Ovary (tissue), 3 donors: ENCODE data around the gene NME9.

ENCODE experiments used
- CTCF ChIP-seq, 3 donors: fragments of 450-650 bp in 2 of 3; fragments of 200-600 bp in 1 of 3; IDR thresholded peaks; one replicate each; pipeline versions ENCODE4 v1.5.1 to v1.8.0; 2016 to 2022; ENCODE audit warnings: antibody characterized with exemption in 3 of 3, mild to moderate bottlenecking in 1 of 3
- POLR2A ChIP-seq: fragments of 450-650 bp; IDR thresholded peaks from one replicate; pipeline ENCODE4 v1.6.1; 2017; ENCODE audit warnings: antibody characterized with exemption, mild to moderate bottlenecking, moderate library complexity
- donor health status: DM: no; HTN: no; CAD: no.

DNA sequence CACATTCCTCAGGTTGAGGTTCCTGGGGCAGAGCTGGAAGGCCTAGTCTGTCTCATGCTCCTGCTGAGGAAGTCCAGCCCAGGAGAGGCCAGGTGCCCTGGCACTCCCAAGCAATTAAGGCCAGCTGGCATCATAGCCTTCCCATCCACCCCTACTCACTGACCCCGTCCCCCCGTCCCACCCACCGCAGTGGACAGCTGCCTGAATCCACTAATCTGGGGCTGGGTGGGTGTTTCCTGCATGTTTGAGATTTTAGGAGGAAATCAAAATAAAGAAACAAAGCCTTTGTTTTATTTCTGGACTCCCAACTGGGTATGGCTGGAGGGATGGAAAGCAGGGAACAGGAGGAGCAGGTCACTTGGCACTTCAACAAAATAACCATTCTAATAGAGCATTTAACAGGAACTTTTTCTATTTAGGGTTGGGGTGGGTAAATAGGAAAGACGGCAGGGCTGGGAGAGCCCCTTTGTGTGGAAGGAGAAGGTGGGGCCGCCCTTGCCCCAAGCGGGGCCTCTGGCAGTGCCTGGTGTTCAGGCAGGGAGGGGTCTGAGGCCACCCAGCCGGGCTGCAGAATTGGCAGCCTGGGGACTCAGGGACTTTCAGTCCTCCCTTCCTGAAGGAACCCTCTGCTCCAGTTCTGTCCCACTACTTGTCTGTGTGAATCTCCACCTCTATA, 27.2 kb upstream of the NME9 start:
- TF ChIP-seq CTCF (IDR thresholded peaks at IDR 0.05), result no peak
- TF ChIP-seq POLR2A, result no peak
